HG02840 (cell line): Measurements from ENCODE around the gene ACAD8.
"Not testable (repeated sequence)": the region's sequence is repeated elsewhere in the genome, so short reads cannot be mapped to it uniquely, and the experiment has no call there.

ENCODE experiments used
- ATAC-seq: cut with Tn5 transposase; IDR thresholded peaks from one replicate; pipeline ENCODE4 v1.9.1; 2021; ENCODE audit warnings: mild to moderate bottlenecking, moderate library complexity, moderate number of reproducible peaks; ENCODE audit not compliant: unreplicated experiment, low FRiP score

Gene ACAD8

DNA sequence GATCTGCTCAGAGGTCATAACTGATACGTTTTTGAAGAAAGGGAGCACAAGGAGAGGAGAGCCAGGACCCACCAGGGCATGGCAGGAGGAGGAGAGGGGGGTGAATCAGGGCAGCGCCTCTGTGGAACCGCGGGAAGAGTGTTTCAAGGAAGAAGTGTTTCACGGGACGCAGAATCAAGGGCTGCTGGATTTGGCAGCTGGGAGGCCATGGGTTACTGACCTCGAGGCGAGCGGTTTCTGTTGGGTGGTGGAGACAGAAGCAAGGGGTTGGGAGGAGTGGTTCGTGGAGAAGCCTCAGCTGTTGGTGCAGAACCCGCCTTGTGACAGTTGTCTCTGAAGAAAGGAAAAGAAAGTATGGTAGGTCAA lies 15.8 kb upstream of the ACAD8 start:
- no peak for ATAC-seq

DNA sequence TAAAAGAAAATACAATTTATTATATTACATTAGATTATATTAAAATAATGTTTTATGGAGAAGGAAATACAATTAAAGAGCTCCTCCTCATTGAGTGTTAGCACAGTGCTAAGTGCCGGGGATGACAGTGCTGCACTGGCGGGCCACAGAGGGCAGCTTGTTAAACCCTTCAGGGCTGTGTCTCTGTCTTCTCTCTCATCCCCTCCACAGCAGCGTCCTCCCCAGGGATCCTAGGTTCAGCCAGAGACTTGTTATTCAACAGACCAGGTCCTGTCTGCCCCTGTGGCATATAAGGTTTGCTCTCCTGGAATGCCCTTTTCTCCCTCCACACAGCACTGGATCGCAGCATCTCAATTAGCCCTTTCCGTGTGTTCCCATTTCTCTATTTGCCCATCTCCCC lies 14.4 kb upstream of the ACAD8 start:
- ATAC-seq, result no peak

DNA sequence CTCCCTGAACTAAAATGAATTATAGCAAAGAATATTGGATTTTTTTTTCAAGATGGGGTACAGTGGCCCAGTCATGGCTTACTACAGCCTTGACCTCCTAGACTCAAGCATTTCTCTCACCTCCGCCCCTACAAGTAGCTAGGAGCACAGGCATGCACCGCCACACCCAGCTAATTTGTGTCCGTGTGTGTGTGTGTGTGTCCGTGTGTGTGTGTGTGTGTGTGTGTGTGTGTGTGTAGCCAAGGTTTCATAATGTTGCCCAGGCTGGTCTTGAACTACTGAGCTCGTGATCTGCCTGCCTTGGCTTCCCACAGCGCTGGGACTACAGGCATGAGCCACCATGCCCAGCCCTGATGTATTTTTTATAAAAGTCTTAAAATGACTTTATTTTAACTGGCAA lies 12.8 kb upstream of the ACAD8 start:
- no peak for ATAC-seq

DNA sequence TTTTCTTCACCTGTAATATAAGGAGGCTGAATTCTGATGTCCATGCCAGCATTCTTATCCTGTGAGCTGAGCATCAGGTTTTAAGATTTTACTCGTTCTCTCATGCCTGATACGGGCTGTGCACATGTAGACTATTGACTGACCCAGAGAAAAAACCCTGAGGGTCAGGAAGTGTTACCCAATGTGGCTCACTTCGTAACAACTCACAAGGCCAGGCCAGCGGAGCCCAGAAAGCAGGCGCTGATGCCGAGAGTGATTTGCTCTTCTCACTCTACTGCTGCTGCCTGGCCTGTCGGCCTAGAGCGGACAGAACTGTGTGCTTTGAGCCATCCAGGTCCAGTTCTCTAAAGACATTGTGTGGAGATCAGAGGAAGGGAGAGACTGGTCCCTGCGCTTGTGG lies 11.0 kb upstream of the ACAD8 start:
- ATAC-seq, result no peak

DNA sequence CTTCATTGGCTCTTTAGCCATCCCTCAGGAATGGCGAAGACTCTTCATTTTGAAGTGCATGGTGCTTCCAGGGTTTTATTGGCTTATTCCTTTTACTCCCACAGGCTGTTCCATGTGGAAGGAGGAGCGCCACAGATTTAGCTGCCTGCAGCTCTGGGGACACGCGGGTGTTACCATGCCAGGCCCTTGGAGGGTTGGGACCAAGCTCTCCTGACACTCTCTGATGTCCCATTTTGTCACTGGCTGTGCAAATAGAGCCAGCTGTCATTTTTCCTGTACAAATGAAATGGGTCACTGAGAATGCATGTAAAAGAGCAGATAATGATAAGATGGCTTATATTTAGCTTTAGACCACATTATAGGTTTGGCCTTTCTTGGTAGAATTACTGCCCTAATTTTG lies 9.5 kb upstream of the ACAD8 start:
- no peak for ATAC-seq

DNA sequence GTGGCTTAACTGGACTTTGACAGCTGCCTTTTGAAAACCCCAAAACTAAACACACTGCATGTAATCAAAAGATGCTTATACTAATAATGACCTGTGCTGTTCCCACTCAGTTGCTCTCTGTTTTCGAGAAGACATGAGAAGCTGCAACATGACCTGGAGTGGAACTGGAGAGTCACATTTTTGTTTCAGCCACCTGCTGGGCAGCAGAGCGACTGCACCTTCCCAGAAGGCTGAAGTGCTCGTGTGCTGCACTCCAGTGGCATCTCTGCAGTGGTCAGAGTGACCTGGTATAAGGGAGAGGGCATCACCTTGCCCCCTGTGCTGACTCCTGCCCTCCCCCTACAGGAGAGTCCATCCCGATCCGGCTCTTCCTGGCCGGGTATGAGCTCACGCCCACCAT lies 8.8 kb upstream of the ACAD8 start:
- peak; percentile 72 for ATAC-seq

DNA sequence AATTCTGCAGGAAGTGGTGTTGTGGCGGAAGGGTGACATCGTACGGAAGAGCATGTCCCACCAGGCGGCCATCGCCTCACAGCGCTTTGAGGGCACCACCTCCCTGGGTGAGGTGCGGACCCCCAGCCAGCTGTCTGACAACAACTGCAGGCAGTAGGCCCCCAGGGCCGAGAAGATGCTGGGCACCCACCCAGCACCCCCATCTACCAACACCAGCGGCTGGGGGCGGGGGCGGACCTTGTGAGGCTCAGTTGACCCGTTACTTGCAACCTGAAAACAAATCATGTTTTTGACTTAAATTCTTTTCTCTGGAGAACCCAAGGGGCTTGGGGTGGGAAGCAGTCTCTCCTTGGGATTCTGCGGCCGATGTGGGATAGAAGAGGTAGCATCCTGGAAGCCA lies 7.9 kb upstream of the ACAD8 start:
- no peak for ATAC-seq

DNA sequence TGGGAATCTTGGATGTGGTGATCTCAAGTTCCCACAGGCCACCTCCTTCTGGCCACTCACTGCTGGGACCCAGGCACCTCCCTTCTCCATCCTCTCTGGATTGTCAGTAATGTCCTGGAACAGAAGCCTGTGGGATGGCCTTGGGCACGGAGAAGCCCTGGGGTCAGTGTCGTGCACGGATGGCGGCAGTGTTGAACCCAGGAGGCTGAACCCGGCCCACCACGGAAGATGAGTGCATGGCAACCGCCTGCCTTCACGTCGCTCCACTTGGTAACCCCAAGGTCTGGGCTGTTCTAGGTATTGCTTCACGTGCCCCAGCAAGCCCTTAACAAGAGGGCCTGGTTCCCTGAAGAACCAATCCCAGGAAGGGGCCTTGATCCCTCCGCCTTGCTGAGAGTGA lies 7.3 kb upstream of the ACAD8 start:
- no peak for ATAC-seq

DNA sequence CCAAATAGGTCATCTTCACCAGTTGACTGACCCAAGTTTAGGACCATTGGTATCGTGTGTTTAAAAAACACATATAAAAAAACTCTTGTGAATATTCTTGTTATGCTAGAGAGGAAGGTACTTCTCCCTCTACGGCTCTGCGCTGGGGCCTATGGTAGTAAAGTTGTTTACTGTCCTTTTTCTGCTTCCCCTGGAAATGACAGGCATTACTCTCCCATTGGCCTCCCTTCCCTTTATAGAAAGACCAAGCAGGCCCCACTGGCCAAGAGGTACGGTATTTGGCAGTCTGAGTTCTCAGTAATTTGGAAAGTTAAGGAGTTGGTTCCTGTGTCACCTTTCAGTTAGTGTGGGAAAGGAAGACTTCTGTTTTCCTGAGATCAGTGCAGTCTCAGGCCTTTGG lies 6.7 kb upstream of the ACAD8 start:
- no peak for ATAC-seq

DNA sequence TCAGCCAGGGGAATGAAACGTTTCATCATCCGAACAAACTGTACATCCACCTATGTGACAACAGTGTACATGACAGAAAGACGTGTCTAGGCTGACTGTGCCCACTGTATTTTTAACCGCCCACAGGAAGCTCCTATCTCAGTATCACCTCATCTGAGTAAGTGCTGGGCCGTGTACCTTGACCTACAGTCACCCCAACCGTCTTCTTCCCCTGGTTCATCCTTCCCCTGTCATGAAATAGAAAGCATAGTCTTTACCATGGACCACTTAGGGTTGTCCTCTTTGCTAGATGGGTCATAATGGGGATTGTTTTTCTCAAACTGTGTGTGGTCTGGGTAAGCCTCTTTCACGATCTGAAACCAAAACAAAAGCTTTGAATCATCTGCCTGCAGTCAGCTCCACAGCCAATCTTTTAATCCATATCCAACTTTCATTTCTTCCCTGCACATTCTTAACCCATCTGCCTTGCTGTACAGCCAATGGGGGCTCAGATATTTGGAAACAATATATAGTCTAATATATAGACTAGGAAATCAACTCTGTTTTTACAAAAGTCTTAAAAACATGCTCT lies 4.4 kb upstream of the ACAD8 start:
- no peak for ATAC-seq

DNA sequence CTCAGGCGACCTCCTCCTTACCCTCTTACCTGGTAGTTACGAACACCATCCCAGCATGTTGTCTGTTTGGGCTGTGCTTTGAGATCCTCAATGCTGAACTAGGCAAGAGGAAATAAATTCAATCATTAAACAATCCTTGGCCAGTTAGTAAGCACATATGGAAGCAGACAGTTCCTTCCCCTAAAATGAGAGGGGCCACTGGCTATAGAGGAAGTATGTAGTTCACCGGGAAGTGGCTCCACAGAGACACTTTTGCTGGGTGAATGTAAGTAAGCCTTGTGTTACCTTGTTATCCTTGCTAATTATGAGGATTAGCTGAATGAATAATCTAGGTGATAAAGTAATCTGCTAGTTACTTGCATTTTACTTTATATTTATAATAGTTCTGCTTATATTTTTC lies 3.1 kb upstream of the ACAD8 start:
- no peak for ATAC-seq

DNA sequence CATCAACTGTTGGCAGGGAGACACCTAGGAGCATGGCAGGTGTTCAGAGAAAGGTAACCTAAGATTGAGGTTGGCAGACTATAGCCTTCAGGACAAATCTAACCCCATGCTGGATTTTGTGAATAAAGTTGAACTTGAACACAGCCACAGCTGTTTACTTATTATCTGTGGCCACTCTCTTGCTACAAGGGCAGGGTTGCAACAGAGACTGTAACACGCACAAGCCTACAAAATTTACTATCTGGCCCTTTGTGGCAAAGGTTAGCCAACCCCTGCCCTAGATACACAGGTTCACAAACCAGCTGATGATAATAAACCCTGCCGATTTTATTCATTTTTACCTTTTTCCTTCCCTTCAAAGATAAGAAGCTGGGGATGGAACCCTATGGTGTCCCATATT lies 2.7 kb upstream of the ACAD8 start:
- ATAC-seq, result no peak

DNA sequence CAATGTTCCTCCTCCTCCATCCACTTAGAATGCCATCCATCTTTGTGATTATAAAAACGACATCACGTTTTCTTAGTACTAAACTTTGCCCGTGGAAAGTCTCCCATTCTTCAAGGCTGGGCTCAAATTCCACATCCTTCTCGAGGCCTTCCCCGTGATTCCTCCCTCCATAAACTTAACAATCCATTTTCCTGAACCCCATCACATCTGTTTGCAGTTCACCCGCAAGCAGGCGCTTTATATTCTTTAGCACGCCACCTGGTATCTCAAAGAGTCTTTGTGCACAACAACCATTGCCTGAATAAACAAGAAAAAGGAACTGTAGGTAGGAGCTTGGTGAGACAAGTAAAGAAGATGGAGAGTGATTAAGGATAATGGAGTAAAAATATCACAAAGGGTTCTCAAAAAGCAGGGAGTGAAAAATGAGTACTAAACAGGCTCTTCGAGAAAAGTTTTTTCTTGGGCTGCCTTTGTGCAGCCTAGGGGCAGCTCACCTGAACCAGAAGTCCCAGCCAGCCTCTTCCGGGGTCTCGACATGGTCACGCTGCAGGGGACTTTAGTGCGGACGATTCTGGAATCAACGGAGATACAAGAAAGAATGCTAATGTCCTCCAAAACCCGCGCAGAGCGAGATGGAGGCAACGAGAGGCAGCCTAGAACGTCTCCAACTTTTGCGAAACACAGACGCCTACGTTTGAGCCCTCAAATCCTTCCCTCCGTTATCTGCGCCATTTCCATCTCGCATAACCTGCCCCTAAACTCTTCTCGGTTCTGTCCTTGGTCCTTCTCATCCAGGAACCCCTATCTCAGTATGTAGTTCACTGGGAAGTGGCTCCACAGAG lies 801 bp upstream of the ACAD8 start:
- ATAC-seq, result peak; percentile 36

DNA sequence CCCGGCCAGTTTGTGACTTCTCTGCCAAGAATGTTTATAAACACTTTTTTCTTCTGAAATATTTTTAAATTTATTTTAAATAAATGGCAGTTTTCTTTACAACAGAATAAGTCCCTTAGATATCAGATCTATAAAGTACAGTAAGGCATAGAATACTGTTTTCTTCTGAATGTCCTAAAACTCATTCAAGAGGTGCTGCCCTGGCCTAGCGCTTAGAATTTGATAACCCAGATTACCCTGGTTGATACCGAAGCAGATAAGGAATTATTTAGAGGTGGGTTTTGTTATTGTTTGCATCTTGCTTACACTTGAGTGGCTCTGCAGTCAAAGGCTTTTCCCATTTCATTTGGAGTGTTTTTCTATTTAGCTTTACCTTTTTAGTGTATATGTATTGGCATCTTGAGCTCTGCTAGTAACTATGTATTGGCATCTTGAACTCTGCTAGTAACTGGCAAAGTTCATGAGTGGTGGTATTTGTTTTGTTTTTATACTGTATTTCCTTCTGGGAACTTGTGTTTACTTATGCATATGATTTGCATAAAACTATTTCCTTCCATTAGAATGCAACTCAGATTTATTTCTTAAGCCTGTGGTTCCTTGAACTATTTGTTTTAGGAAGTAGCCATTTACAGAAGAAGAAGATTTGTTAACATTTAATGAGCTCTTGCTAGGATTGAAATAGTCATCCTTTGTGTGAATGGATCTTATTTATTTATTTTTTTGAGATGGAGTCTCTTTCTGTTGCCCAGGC lies 1.2 kb downstream of the ACAD8 start:
- ATAC-seq, result no peak

DNA sequence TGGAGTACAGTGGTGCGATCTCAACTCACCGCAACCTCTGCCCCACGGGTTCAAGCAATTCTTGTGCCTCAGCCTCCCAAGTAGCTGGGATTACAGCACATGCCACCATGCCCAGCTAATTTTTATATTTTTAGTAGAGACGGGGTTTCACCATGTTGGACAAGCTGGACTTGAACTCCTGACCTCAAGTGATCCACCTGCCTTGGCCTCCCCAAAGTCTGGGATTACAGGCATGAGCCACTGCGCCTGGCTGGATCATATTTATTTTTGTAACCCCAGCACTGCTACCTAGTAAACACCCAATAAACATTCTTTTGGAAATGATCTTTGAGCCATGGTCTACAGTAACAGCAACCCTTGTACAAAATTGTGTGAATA lies 1.8 kb downstream of the ACAD8 start:
- ATAC-seq, result not testable (repeated sequence)

DNA sequence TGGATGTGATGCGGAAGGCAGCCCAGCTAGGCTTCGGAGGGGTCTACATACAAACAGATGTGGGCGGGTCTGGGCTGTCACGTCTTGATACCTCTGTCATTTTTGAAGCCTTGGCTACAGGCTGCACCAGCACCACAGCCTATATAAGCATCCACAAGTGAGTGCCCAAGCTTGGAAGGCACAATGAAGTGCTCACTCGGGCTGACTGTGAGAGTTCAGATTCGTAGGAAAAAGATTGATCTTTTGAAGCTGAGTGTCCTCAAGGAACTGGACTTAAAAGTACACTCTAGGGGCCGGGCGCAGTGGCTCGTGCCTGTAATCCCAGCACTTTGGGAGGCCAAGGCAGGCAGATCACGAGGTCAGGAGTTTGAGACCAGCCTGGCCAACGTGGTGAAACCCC lies 3.7 kb downstream of the ACAD8 start:
- ATAC-seq, result no peak

DNA sequence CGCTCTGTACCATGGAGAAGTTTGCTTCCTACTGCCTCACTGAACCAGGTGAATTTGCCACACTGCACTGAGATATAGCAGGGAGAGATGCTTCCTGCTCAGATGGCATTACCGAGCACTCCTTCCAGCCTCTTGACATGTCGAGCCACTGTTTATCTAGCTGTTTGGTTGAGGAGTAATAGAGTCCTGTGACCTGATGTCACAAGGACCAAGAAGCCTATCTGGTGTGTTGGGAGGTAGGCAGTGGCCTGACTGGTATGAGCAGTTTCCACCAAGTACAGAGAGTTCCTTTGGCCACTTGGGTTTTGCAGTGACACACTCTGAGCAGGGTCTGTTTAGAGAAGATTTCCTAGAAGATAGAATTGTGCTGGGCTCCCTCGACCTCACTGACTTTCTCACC lies 5.2 kb downstream of the ACAD8 start:
- no peak for ATAC-seq

DNA sequence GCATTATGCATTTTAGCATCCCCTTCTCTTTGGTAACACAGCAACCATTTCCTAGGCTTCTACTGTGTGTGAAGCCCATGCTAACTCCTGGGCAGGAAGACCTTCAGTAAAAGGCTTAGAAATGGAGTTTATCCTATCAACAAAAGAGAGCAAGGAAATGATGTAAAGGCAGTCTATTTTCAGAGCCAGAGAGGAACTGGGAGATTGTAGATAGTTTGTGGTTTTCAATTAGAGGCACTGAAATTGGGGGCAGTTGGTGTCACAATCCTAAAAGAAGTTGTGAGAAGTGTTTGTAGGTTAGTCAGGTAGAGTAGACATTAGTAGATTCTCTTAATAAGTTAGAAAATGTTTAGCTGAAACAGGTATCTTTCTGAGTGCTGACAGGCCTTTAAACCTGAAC lies 7.1 kb downstream of the ACAD8 start:
- ATAC-seq, result no peak

DNA sequence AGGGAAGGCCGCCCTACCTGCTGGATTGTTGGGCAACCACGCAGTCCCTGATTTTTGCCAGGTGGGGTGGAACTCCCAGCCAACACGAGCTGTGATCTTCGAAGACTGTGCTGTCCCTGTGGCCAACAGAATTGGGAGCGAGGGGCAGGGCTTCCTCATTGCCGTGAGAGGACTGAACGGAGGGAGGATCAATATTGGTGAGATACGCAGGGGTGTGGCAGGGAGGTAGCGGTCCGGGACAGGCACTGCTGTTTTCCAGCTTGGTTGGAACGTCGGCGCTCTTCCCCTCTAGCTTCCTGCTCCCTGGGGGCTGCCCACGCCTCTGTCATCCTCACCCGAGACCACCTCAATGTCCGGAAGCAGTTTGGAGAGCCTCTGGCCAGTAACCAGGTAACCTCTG lies 7.6 kb downstream of the ACAD8 start:
- ATAC-seq, result no peak

DNA sequence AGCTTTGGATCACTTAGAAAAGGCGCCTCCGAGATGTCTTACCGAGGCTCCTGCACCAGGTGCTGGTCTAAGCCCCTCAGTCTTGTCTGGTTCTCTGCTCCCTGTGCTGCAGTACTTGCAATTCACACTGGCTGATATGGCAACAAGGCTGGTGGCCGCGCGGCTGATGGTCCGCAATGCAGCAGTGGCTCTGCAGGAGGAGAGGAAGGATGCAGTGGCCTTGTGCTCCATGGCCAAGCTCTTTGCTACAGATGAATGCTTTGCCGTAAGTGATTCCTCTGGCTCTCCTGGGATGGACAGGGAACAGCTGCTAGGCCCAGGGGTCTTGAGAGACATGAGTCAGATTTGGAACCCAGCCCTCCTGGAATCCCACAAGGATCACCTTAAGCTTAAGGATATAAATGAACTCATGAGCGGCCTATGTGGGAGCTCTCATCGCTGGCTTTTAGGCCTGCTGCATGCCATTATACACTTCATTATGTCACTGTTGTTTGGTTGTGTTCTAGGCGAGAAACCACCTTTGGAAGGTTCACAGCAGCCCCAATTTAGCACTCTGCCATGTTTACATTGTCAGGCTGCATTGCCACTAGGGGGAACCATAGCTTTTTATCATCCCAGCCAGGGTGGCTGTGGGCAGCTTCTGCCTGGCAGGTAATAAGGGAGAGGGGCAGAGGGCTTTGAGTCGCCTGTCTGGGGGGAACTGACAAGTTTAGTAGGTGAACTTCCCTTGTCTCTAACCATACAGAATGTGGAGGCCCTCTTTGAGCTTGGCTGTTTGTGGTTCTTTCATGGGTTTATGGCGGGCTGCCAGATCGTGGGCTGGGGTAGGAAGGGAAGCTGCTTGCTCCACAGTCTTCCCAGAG lies 8.5 kb downstream of the ACAD8 start:
- no peak for ATAC-seq
